ENCODE data around the gene COMMD6.

COMMD6 gene

GRCh38 chr13:75521956-75522355, 15.7 kb downstream of the COMMD6 start:
- DNase-seq (ENCODE audit: low spot score), result no peak

GRCh38 chr13:75518439-75519088, 19.1 kb downstream of the COMMD6 start:
- no peak for DNase-seq (ENCODE audit: low spot score)

- DNase-seq (ENCODE audit: low spot score), result no peak
Measured at GRCh38 chr13:75514080-75514995, 23.3 kb downstream of the COMMD6 start.

- DNase-seq (ENCODE audit: low spot score), result no peak
Measured at GRCh38 chr13:75513271-75513670, 24.4 kb downstream of the COMMD6 start.

GRCh38 chr13:75512253-75512652, 25.4 kb downstream of the COMMD6 start:
- no peak for DNase-seq (ENCODE audit: low spot score)

GRCh38 chr13:75511051-75511625, 26.5 kb downstream of the COMMD6 start:
- DNase-seq (ENCODE audit: low spot score), result no peak

GRCh38 chr13:75508002-75508548, 29.6 kb downstream of the COMMD6 start:
- no peak for DNase-seq (ENCODE audit: low spot score)

- no peak for DNase-seq (ENCODE audit: low spot score)
Measured at GRCh38 chr13:75507027-75508001, 30.3 kb downstream of the COMMD6 start.

GRCh38 chr13:75506018-75506417, 31.6 kb downstream of the COMMD6 start:
- peak; percentile 46 for DNase-seq (ENCODE audit: low spot score)

- no peak for DNase-seq (ENCODE audit: low spot score)
Measured at GRCh38 chr13:75505327-75505726, 32.3 kb downstream of the COMMD6 start.

- no peak for DNase-seq (ENCODE audit: low spot score)
Measured at GRCh38 chr13:75495938-75496337, 41.7 kb downstream of the COMMD6 start.

GRCh38 chr13:75494491-75494890, 43.1 kb downstream of the COMMD6 start:
- no peak for DNase-seq (ENCODE audit: low spot score)

GRCh38 chr13:75493156-75493555, 44.5 kb downstream of the COMMD6 start:
- no peak for DNase-seq (ENCODE audit: low spot score)

- DNase-seq (ENCODE audit: low spot score), result no peak
Measured at GRCh38 chr13:75492389-75492788, 45.3 kb downstream of the COMMD6 start.

GRCh38 chr13:75491376-75491775, 46.3 kb downstream of the COMMD6 start:
- DNase-seq (ENCODE audit: low spot score), result no peak

- no peak for DNase-seq (ENCODE audit: low spot score)
Measured at GRCh38 chr13:75489502-75490263, 48.0 kb downstream of the COMMD6 start.

GRCh38 chr13:75486146-75487062, 51.2 kb downstream of the COMMD6 start:
- no peak for DNase-seq (ENCODE audit: low spot score)

- no peak for DNase-seq (ENCODE audit: low spot score)
Measured at GRCh38 chr13:75485286-75486062, 52.2 kb downstream of the COMMD6 start.

- no peak for DNase-seq (ENCODE audit: low spot score)
Measured at GRCh38 chr13:75482820-75483079, 54.9 kb downstream of the COMMD6 start.

Data from NAMALWA (cell line).